Heart right ventricle (tissue), 16 donors: ENCODE data around the gene BPIFB4. TPM values are rescaled to one million over a fixed set of nuclear protein-coding genes. Genes with fewer than 3 reads are reported as not detected.

ENCODE experiments used
- ATAC-seq, 8 donors: fragments of 200-7000 bp; cut with Tn5 transposase; one replicate each; pipeline ENCODE4 v1.9.1; 2020; ENCODE audit warnings: mild to moderate bottlenecking in 8 of 8, moderate library complexity in 8 of 8, moderate number of reproducible peaks in 1 of 8
- DNase-seq, 2 donors: peaks; one replicate each; pipeline ENCODE4 v3.0.0-alpha.2; 2020
- H3K27ac ChIP-seq, 10 donors: fragments of 200-600 bp; sonication (generic) in 2 of 10; one replicate each; pipeline versions ENCODE4 v1.5.0 to v1.8.0; 2020 to 2022; ENCODE audit warnings: mild to moderate bottlenecking in 3 of 10
- H3K27me3 ChIP-seq, 7 donors: fragments of 200-600 bp; one replicate each; pipeline ENCODE4 v1.8.0; 2021 to 2022; ENCODE audit warnings: mild to moderate bottlenecking in 2 of 7
- H3K36me3 ChIP-seq, 9 donors: fragments of 200-600 bp; sonication (generic) in 1 of 9; one replicate each; pipeline versions ENCODE4 v1.5.0 to v1.8.0; 2020 to 2022; ENCODE audit warnings: mild to moderate bottlenecking in 2 of 9
- H3K4me1 ChIP-seq, 9 donors: fragments of 200-600 bp; sonication (generic) in 1 of 9; one replicate each; pipeline versions ENCODE4 v1.5.0 to v1.8.0; 2020 to 2022; ENCODE audit warnings: mild to moderate bottlenecking in 4 of 9
- H3K4me3 ChIP-seq, 10 donors: fragments of 200-600 bp; sonication (generic) in 2 of 10; one replicate each; pipeline versions ENCODE4 v1.5.0 to v1.8.0; 2020 to 2022; ENCODE audit warnings: mild to moderate bottlenecking in 7 of 10, moderate library complexity in 2 of 10
- H3K9me3 ChIP-seq, 11 donors: fragments of 200-600 bp in 10 of 11; sonication (generic) in 2 of 11; one replicate each; pipeline versions ENCODE4 v1.5.0 to v1.8.0; 2013 to 2022; ENCODE audit warnings: mild to moderate bottlenecking in 2 of 11, control low read depth in 1 of 11, moderate library complexity in 1 of 11
- WGBS, 2 donors: extraction: QIAGEN DNeasy Blood & Tissue Kit; methylation state at CpG; one replicate each; pipeline ENCODE4 v1.1.7; 2013; ENCODE audit warnings: inconsistent platforms in 1 of 2; 5-methylcytosine and 5-hydroxymethylcytosine counted together
- intact Hi-C, 10 donors: fragments of 100-400 bp; cut with DNase I; formaldehyde crosslinking; loops; one replicate each; pipeline versions ENCODE4 v1.11.1 to v1.14.2; 2022
- polyA plus RNA-seq, 2 donors: library from polyadenylated mRNA; stranded (reverse); fragments of 200-250 nt; gene quantifications; one replicate each; pipeline ENCODE4 v1.2.3, GENCODE V29; 2013
- total RNA-seq, 10 donors: library from RNA; stranded (reverse); fragmentation: NEBNext Ultra II Directional in 3 of 10; extraction: Animal tissue kit (Norgen Biotek cat#: 25700) in 3 of 10; gene quantifications; one replicate each; pipeline versions ENCODE4 v1.2.1 to v1.2.4, GENCODE V29; 2021 to 2023
- TF ChIP-seq, protein P1 (sequence below), 9 donors: fragments of 200-600 bp; sonication (generic) in 2 of 9; IDR thresholded peaks; one replicate each; pipeline versions ENCODE4 v1.5.0 to v1.8.0; 2021 to 2022; ENCODE audit warnings: antibody characterized with exemption in 9 of 9, mild to moderate bottlenecking in 5 of 9, moderate library complexity in 1 of 9
- donor health status: Arrhythmogenic right ventricular cardiomyopathy.
- donor health status: ischemic (EF 13 %, LVEDD 7.1; RV severe dilation, severe dysfunction).
- donor health status: healthy with polysubstance abuse.
- donor health status: DM: no; HTN: yes; CAD: no.
- donor health status: DM: no; HTN: no; CAD: no.
- donor health status: ischemic (EF 25% LVEDD 6.9; RV normal size, moderate dysfunction).
- donor health status: ischemic (EF 25% LVEDD 5.7; RV mildly dilated, moderate dysfunction).
- donor health status: healthy.
- donor health status: DM: yes; HTN: yes; CAD: no.
- donor health status: Ischemic cardiomyopathy.
- donor health status: ischemic (EF 35%, LVEDD 5.7; RV mildly dilated, moderate dysfunction).
- donor health status: nonischemic (EF 11% LVEDD 7.7; RV severe dilation, severe dysfunction).
- donor health status: DM: yes; HTN: yes; CAD: no.
- donor health status: PGD.
- donor health status: ischemic (EF 29% LVEDD 5.4; RV normal size, mild dysfunction).
- donor health status: nonischemic (EF 23%, LVEDD 6.1; RV moderate dilation, normal function).

BPIFB4 gene
- total and polyA plus RNA-seq, 12 donors: not detected

DNA sequence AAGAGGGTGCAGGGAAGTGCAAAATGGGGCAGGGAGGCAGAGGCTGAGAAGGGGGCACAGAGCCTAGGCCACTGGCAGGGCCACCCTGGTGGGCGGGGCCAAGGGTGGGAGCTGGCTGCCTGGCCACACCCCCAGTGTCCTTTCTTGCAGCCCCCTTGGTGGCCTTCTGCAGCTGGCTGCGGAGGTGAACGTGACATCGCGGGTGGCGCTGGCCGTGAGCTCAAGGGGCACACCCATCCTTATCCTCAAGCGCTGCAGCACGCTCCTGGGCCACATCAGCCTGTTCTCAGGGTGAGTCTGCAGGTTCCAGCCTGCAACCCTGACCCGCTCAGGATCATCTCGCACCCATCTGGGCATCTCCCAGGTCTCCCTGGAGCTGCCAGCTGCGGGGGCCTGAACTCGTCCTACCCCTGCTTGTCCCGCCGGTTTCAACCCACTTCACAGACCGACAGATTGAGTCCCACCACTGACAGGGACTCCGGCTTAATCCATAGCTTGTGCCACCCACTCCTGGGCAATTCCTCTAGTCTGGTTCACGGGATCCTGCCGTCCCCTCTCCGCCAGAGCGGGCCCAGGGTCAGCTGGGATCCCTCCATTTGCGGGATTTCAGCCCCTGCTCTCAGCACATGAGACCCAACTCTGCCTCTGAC lies 19.6 kb upstream of the BPIFB4 start:
- 88 to 91% methylated on average over 20 to 22 of the region's 22 CpGs for WGBS, 2 donors
- TF ChIP-seq, protein P1, sequence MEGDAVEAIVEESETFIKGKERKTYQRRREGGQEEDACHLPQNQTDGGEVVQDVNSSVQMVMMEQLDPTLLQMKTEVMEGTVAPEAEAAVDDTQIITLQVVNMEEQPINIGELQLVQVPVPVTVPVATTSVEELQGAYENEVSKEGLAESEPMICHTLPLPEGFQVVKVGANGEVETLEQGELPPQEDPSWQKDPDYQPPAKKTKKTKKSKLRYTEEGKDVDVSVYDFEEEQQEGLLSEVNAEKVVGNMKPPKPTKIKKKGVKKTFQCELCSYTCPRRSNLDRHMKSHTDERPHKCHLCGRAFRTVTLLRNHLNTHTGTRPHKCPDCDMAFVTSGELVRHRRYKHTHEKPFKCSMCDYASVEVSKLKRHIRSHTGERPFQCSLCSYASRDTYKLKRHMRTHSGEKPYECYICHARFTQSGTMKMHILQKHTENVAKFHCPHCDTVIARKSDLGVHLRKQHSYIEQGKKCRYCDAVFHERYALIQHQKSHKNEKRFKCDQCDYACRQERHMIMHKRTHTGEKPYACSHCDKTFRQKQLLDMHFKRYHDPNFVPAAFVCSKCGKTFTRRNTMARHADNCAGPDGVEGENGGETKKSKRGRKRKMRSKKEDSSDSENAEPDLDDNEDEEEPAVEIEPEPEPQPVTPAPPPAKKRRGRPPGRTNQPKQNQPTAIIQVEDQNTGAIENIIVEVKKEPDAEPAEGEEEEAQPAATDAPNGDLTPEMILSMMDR (IDR thresholded peaks at IDR 0.05): no peak
- DNase-seq: no peak

DNA sequence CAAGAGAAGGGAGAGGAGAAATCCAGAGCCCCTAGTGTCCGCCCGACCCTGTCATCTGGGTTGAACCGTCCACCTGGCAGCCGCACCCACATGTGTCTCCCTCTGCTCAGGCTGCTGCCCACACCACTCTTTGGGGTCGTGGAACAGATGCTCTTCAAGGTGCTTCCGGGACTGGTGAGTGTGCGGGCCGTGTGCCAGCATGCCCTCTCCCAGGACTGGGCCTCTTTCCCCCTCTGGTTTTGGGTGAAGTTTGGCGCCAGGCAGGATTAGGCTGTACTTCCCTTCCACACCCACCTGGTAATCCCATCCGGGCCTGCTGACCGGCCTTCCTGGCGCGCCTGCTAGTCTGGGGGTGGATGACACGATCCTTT lies 17.8 kb upstream of the BPIFB4 start:
- WGBS, 2 donors: 81 to 86% methylated on average over 14 of the region's 14 CpGs
- H3K27ac ChIP-seq: no peak overlapping the region

More for the DNA sequence above, 19.6 kb upstream of the BPIFB4 start:
- intact Hi-C loops: loop anchor here in 1 of 10 donors (1.0 to 10.0 kb wide), 2 partner anchors 12 to 675 kb away; no protein-coding TSS in a partner anchor
- no peak overlapping the region for H3K4me3 ChIP-seq
- ATAC-seq: no peak
- H3K4me1 ChIP-seq: no peaks in the 10 kb centered on the region
- H3K36me3 ChIP-seq: no peaks in the 10 kb centered on the region
- H3K9me3 ChIP-seq: no peaks in the 10 kb centered on the region
- no peak overlapping the region for H3K27ac ChIP-seq
- H3K27me3 ChIP-seq: peaks cover 0 to 5% (median 0%) of the 10 kb centered on the region in 7 donors

DNA sequence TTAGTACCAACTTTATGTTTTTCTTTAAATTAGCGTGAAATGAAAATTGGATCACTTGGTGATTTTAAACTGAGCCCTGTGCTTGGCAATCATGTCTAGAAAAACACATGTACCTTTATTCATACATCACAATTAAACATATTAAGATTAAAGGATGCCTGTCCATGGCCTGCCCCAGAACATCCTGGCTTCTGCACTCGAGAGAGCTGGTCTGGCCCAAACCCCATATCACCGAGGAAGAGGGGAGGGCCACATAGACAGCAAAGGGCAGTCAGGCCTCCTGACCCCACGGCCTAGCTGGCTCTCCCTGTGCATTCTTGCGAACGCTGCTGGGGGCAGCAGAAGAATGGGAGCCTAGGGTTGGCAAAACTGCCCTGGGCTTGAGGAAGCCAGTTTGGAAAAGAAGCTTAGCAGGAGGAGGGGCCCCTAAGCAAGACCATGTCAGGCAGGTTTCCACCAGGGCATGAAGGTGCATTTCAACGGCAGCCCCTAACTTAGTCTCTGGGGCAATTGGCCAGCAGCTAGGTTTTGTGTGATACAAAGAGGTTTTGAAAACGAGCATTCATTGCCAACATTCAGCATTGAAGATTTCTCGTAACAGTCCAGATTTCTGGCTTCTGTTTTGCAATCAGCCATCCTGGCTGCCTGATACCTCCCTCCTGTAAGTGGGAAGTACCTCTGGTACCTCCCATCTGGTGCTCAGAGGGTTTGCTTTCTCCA lies 17.2 kb upstream of the BPIFB4 start:
- no peak overlapping the region for H3K4me3 ChIP-seq
- H3K27me3 ChIP-seq: no peaks in the 10 kb centered on the region
- TF ChIP-seq, protein P1 (IDR thresholded peaks at IDR 0.05): no peak
- ATAC-seq (no peak), DNase-seq (no peak)
- no peak overlapping the region for H3K27ac ChIP-seq
- no peaks in the 10 kb centered on the region for H3K9me3 ChIP-seq
- 60 to 63% methylated on average over 9 of the region's 9 CpGs for WGBS, 2 donors
- intact Hi-C loops: no loop called here
- no peaks in the 10 kb centered on the region for H3K36me3 ChIP-seq
- no peaks in the 10 kb centered on the region for H3K4me1 ChIP-seq

More for the DNA sequence above, 17.8 kb upstream of the BPIFB4 start:
- DNase-seq (no peak), ATAC-seq (peak in 1 of 8 donors; percentile 24)
- Histone ChIP-seq H3K36me3 (no peaks in the 10 kb centered on the region), H3K4me3 (no peak overlapping the region), H3K27me3 (no peaks in the 10 kb centered on the region), H3K4me1 (no peaks in the 10 kb centered on the region), H3K9me3 (no peaks in the 10 kb centered on the region)
- intact Hi-C loops: no loop called here
- TF ChIP-seq, protein P1 (IDR thresholded peaks at IDR 0.05): no peak

DNA sequence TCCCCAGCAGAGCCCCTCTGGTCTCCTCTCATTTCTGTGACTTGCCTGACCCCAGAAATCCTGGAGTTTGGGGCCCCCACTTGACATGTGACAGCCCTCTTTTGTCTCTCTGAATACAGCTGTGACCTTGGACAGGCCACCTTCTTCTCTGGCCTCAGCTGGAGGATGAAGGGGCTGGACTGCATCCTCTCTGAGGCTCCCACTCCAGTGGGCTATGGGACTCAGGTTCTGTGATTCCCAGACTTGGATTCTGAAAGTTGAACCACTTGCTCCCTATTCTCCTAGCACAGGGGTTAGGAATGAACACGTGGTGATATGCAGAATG lies 16.7 kb upstream of the BPIFB4 start:
- H3K9me3 ChIP-seq: no peaks in the 10 kb centered on the region
- DNase-seq (no peak), ATAC-seq (no peak)
- no peak overlapping the region for H3K4me3 ChIP-seq
- no peaks in the 10 kb centered on the region for H3K4me1 ChIP-seq
- no peaks in the 10 kb centered on the region for H3K27me3 ChIP-seq
- no peak overlapping the region for H3K27ac ChIP-seq
- intact Hi-C loops: no loop called here
- TF ChIP-seq, protein P1 (IDR thresholded peaks at IDR 0.05): no peak
- 79 to 88% methylated on average over 1 of the region's 1 CpG for WGBS, 2 donors
- H3K36me3 ChIP-seq: no peaks in the 10 kb centered on the region
